Spinal cord (tissue), 10 donors: Measurements from ENCODE around the gene DKKL1. TPM values are rescaled to one million over a fixed set of nuclear protein-coding genes. Genes with fewer than 3 reads are reported as not detected.
"Not testable (repeated sequence)": the region's sequence is repeated elsewhere in the genome, so short reads cannot be mapped to it uniquely, and the experiment has no call there.

Experiments
- DNase-seq, 6 donors: peaks; one replicate each; pipeline versions ENCODE4 v3.0.0 to v3.0.0-alpha.2; 2013 to 2015; ENCODE audit warnings: low spot score in 6 of 6, low read depth in 4 of 6
- H3K27ac ChIP-seq: one replicate; pipeline ENCODE4 v1.5.1; 2013; ENCODE audit warnings: low read depth, low read length, control low read depth
- H3K27me3 ChIP-seq: one replicate; pipeline ENCODE4 v1.6.1; 2013; ENCODE audit warnings: low read length; ENCODE audit not compliant: control insufficient read depth, insufficient read depth
- H3K36me3 ChIP-seq: one replicate; pipeline ENCODE4 v1.6.1; 2013; ENCODE audit warnings: low read length; ENCODE audit not compliant: control insufficient read depth, insufficient read depth
- H3K4me1 ChIP-seq: one replicate; pipeline ENCODE4 v1.6.1; 2013; ENCODE audit warnings: low read length; ENCODE audit not compliant: control insufficient read depth, insufficient read depth
- H3K4me3 ChIP-seq: one replicate; pipeline ENCODE4 v1.5.1; 2013; ENCODE audit warnings: low read depth, low read length, control low read depth
- H3K9me3 ChIP-seq: one replicate; pipeline ENCODE4 v1.6.1; 2013; ENCODE audit warnings: low read length; ENCODE audit not compliant: control insufficient read depth, insufficient read depth
- WGBS: methylation state at CpG from one replicate; pipeline ENCODE4 v1.1.5; 2013; ENCODE audit warnings: missing lambda C conversion rate; ENCODE audit not compliant: insufficient coverage; 5-methylcytosine and 5-hydroxymethylcytosine counted together
- polyA plus RNA-seq, 2 donors: library from polyadenylated mRNA; unstranded; fragments of 120-200 nt; gene quantifications; one replicate each; pipeline ENCODE4 v1.2.1, GENCODE V29; 2013; ENCODE audit not compliant: insufficient read length in 2 of 2
- total RNA-seq, 2 donors: library from RNA; depleted of rRNA in 1 of 2; stranded (reverse); fragments of 120-200 nt in 1 of 2; fragments of >200 nt in 1 of 2; gene quantifications; one replicate each; pipeline versions ENCODE4 v1.2.3 to v1.2.4, GENCODE V29; 2013 to 2014
- donor health status: healthy.

The DKKL1 gene
- total and polyA plus RNA-seq, 4 donors = 0.69 to 3.4 (median 2.9) TPM

- H3K27me3 ChIP-seq, H3K4me3 ChIP-seq, H3K27ac ChIP-seq, H3K36me3 ChIP-seq, H3K4me1 ChIP-seq, H3K9me3 ChIP-seq, DNase-seq: not testable (repeated sequence)
- WGBS = 100% methylated on average over 2 of the region's 4 CpGs
Measured at GRCh38 chr19:49331187-49331586, 32.5 kb upstream of the DKKL1 start.

GRCh38 chr19:49331616-49332055 is 32.0 kb upstream of the DKKL1 start:
- peak in 3 of 6 donors; percentile 22 to 83 (median 70) for DNase-seq
- no peak overlapping the region for H3K27ac ChIP-seq
- H3K36me3 ChIP-seq = peaks cover 4% of the 10 kb centered on the region
- no peaks in the 10 kb centered on the region for H3K9me3 ChIP-seq
- H3K27me3 ChIP-seq = no peaks in the 10 kb centered on the region
- H3K4me1 ChIP-seq = peaks cover 3% of the 10 kb centered on the region
- WGBS = no CpG with 5 or more reads among the region's 2 CpGs
- H3K4me3 ChIP-seq = no peak overlapping the region

DNA sequence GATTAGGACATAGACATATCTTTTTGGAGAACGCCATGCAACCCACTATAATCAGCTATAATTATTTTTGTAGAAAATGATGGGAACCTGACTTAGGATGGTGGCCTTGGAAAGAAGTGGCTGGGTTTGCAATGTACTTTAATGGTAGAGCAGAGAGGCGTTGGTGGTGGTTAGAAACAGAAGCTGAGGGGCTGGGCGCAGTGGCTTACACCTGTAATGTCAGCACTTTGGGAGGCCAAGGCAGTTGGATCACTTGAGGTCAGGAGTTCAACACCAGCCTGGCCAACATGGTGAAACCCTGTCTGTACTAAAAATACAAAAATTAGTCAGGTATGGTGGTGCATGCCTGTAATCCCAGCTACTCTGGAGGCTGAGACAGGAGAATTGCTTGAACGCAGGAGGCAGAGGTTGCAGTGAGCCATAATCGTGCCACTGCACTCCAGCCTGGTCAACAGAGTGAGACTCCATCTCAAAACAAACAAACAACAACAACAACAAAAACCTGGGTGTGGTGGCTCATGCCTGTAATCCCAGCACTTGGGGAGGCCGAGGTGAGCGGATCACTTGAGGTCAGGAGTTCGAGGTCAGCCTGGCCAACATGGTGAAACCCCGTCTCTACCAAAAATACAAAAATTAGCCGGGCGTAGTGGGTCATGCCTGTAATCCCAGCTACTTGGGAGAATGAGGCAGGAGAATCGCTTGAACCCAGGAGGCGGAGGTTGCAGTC is 30.8 kb upstream of the DKKL1 start:
- not testable (repeated sequence) for H3K36me3 ChIP-seq, H3K9me3 ChIP-seq, DNase-seq, H3K27me3 ChIP-seq, H3K4me3 ChIP-seq, H3K27ac ChIP-seq, H3K4me1 ChIP-seq
- WGBS = 98% methylated on average over 8 of the region's 13 CpGs

- Histone ChIP-seq H3K4me1 (peaks cover 11% of the 10 kb centered on the region), H3K4me3 (no peak overlapping the region), H3K27me3 (peaks cover 2% of the 10 kb centered on the region), H3K36me3 (peaks cover 9% of the 10 kb centered on the region), H3K9me3 (no peaks in the 10 kb centered on the region), H3K27ac (no peak overlapping the region)
- no peak for DNase-seq
- WGBS = 89% methylated on average over 1 of the region's 3 CpGs
Measured at GRCh38 chr19:49333418-49333805, 30.3 kb upstream of the DKKL1 start.

- 63% methylated on average over 6 of the region's 8 CpGs for WGBS
- Histone ChIP-seq H3K4me3 (no peak overlapping the region), H3K36me3 (peaks cover 9% of the 10 kb centered on the region), H3K27me3 (peaks cover 4% of the 10 kb centered on the region), H3K4me1 (peaks cover 15% of the 10 kb centered on the region), H3K27ac (no peak overlapping the region), H3K9me3 (no peaks in the 10 kb centered on the region)
- no peak for DNase-seq
Measured at GRCh38 chr19:49333811-49334288, 29.8 kb upstream of the DKKL1 start.

GRCh38 chr19:49335071-49335783 is 28.4 kb upstream of the DKKL1 start, which contains the start of gene CD37:
Gene CD37, plus strand, starts transcription at chr19:49335406. Its CDS starts 135 bp downstream, at chr19:49335541.
- Histone ChIP-seq H3K27ac (no peak within 1 kb of the TSS), H3K4me1 (peaks cover 28% of the 10 kb centered on the region), H3K4me3 (no peak within 1 kb of the TSS), H3K9me3 (no peaks in the 10 kb centered on the region), H3K36me3 (peaks cover 9% of the 10 kb centered on the region), H3K27me3 (peaks cover 4% of the 10 kb centered on the region)
- 85% methylated on average over 8 of the region's 13 CpGs for WGBS
- DNase-seq = no peak

DNA sequence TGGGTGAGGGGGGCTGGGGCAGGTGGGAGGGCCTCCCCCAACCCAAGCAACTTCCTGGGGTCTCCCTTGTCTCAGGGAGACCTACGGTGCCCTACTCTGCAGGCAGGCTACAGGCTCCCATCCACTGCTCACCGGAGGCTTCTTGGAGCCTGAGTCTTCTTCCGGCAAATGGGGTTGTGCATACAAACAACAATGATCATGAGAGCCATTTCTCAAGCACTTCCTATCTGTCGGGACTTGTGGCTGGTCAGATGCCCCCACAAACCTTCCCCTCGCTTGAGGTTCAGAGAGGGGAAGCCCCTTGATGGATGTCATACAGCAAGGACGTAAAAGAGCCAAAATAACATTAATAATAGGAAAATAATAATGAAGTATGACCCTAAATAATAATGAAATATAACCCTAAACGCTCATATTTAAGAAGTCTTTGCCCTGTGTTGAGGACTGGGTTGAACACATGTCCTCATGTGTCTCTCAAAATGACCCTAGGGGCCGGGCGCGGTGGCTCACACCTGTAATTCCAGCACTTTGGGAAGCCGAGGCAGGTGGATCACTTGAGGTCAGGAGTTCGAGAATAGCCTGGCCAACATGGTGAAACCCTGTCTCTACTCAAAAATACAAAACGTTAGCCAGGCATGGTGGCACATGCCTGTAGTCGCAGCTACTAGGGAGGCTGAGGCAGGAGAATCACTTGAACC is 27.7 kb upstream of the DKKL1 start:
- Histone ChIP-seq H3K4me3 (no peak overlapping the region), H3K27ac (no peak overlapping the region), H3K27me3 (peaks cover 4% of the 10 kb centered on the region), H3K4me1 (peaks cover 31% of the 10 kb centered on the region), H3K9me3 (no peaks in the 10 kb centered on the region), H3K36me3 (peaks cover 9% of the 10 kb centered on the region)
- 91% methylated on average over 11 of the region's 14 CpGs for WGBS
- DNase-seq = no peak

- DNase-seq = no peak
- H3K4me1 ChIP-seq = peaks cover 33% of the 10 kb centered on the region
- peaks cover 14% of the 10 kb centered on the region for H3K36me3 ChIP-seq
- no peak overlapping the region for H3K4me3 ChIP-seq
- peaks cover 4% of the 10 kb centered on the region for H3K27me3 ChIP-seq
- no peaks in the 10 kb centered on the region for H3K9me3 ChIP-seq
- H3K27ac ChIP-seq = no peak overlapping the region
- 90% methylated on average over 8 of the region's 10 CpGs for WGBS
Measured at GRCh38 chr19:49336482-49337266, 27.0 kb upstream of the DKKL1 start.
